Gastroesophageal sphincter (tissue), 4 donors: Measurements from ENCODE around the gene GEMIN7. TPM values are rescaled to one million over a fixed set of nuclear protein-coding genes. Genes with fewer than 3 reads are reported as not detected.

Experiments used
- ATAC-seq: fragments of 150-250 bp; one replicate; pipeline ENCODE4 v1.9.1; 2016; ENCODE audit warnings: mild to moderate bottlenecking, moderate library complexity
- H3K27ac ChIP-seq, 4 donors: fragments of 200-600 bp; sonication (generic) in 3 of 4; 1 replicate in 3 of 4; 2 replicates in 1 of 4; pipeline ENCODE4 v1.5.1; 2016 to 2019
- H3K27me3 ChIP-seq: fragments of 200-600 bp; sonication (generic); one replicate; pipeline ENCODE4 v1.5.1; 2019
- H3K36me3 ChIP-seq, 2 donors: fragments of 200-600 bp; sonication (generic); one replicate each; pipeline ENCODE4 v1.5.1; 2019; ENCODE audit warnings: control low read depth in 1 of 2
- H3K4me1 ChIP-seq, 3 donors: fragments of 200-600 bp; sonication (generic); 1 replicate in 2 of 3; 2 replicates in 1 of 3; pipeline ENCODE4 v1.5.1; 2016 to 2019; ENCODE audit warnings: control low read depth in 2 of 3
- H3K4me3 ChIP-seq, 2 donors: fragments of 200-600 bp; sonication (generic); one replicate each; pipeline ENCODE4 v1.5.1; 2019; ENCODE audit warnings: mild to moderate bottlenecking in 1 of 2, moderate library complexity in 1 of 2
- H3K9me3 ChIP-seq, 3 donors: fragments of 200-600 bp; sonication (generic); one replicate each; pipeline ENCODE4 v1.5.1; 2017 to 2019; ENCODE audit warnings: control low read depth in 2 of 3
- CTCF ChIP-seq, 4 experiments: fragments of 200-600 bp in 2 of 4; fragments of 450-650 bp in 2 of 4; sonication (generic) in 1 of 4; IDR thresholded peaks; one replicate each; pipeline ENCODE4 v1.5.1; 2017 to 2019; ENCODE audit warnings: antibody characterized with exemption in 4 of 4, mild to moderate bottlenecking in 2 of 4, moderate library complexity in 2 of 4
- EP300 ChIP-seq: sonication (generic); formaldehyde crosslinking; IDR thresholded peaks from one replicate; pipeline ENCODE4 v1.6.1; 2017; ENCODE audit warnings: antibody characterized with exemption, mild to moderate bottlenecking
- POLR2A ChIP-seq, 2 donors: fragments of 450-650 bp; IDR thresholded peaks; one replicate each; pipeline ENCODE4 v1.6.1; 2017; ENCODE audit warnings: antibody characterized with exemption in 2 of 2, mild to moderate bottlenecking in 2 of 2, moderate library complexity in 1 of 2
- POLR2AphosphoS5 ChIP-seq: sonication (generic); formaldehyde crosslinking; IDR thresholded peaks from one replicate; pipeline ENCODE4 v1.6.1; 2017; ENCODE audit warnings: antibody characterized with exemption
- WGBS, 2 donors: methylation state at CpG; one replicate each; pipeline ENCODE4 v1.1.5; 2018; ENCODE audit warnings: low coverage in 1 of 2; 5-methylcytosine and 5-hydroxymethylcytosine counted together
- total RNA-seq, 4 donors: library from RNA; depleted of rRNA; stranded (reverse); fragments of >200 nt; gene quantifications; one replicate each; pipeline ENCODE4 v1.1.0, GENCODE V29; 2016

GEMIN7 gene
- total RNA-seq, 4 donors from 2014 or later = 6.4 to 17.6 (median 14.8) TPM

GRCh38 chr19:45059258-45059965, 19.6 kb upstream of the GEMIN7 start:
- TF ChIP-seq EP300 (no peak), CTCF (IDR thresholded peaks at IDR 0.05) (peak in 3 of 4 experiments; percentile 68 to 81 (median 73)), POLR2AphosphoS5 (no peak)
- 55 to 85% methylated on average over 3 to 5 of the region's 16 CpGs for WGBS, 2 donors
- Histone ChIP-seq H3K36me3 (peaks cover 0 to 99% of the 10 kb centered on the region in 2 donors), H3K27me3 (no peaks in the 10 kb centered on the region), H3K4me1 (peaks cover 0 to 5% (median 0%) of the 10 kb centered on the region in 3 donors), H3K4me3 (no peak overlapping the region), H3K27ac (no peak overlapping the region), H3K9me3 (no peaks in the 10 kb centered on the region)
- peak; percentile 48 for ATAC-seq

GRCh38 chr19:45061965-45062364, 17.1 kb upstream of the GEMIN7 start:
- Histone ChIP-seq H3K27ac (no peak overlapping the region), H3K4me3 (no peak overlapping the region), H3K4me1 (peaks cover 0 to 5% (median 0%) of the 10 kb centered on the region in 3 donors), H3K36me3 (peaks cover 0 to 99% of the 10 kb centered on the region in 2 donors), H3K9me3 (no peaks in the 10 kb centered on the region), H3K27me3 (no peaks in the 10 kb centered on the region)
- ATAC-seq = no peak
- no CpG with 5 or more reads among the region's 4 CpGs for WGBS, 2 donors
- TF ChIP-seq POLR2A (IDR thresholded peaks at IDR 0.05) (no peak), CTCF (IDR thresholded peaks at IDR 0.05) (no peak), POLR2AphosphoS5 (no peak), EP300 (no peak)

- Histone ChIP-seq H3K36me3 (peaks cover 0 to 99% of the 10 kb centered on the region in 2 donors), H3K4me1 (peaks cover 0 to 4% (median 0%) of the 10 kb centered on the region in 3 donors), H3K27ac (no peak overlapping the region), H3K27me3 (no peaks in the 10 kb centered on the region), H3K9me3 (no peaks in the 10 kb centered on the region), H3K4me3 (no peak overlapping the region)
- 94 to 100% methylated on average over 1 to 26 of the region's 85 CpGs for WGBS, 2 donors
- TF ChIP-seq CTCF (IDR thresholded peaks at IDR 0.05) = no peak
- TF ChIP-seq EP300 = no peak
- no peak for TF ChIP-seq POLR2AphosphoS5
- no peak for TF ChIP-seq POLR2A (IDR thresholded peaks at IDR 0.05)
- no peak for ATAC-seq
Observed at GRCh38 chr19:45063851-45064801, 14.9 kb upstream of the GEMIN7 start.

GRCh38 chr19:45066921-45067661, 12.0 kb upstream of the GEMIN7 start:
- no peaks in the 10 kb centered on the region for H3K4me1 ChIP-seq
- no peak for ATAC-seq
- H3K4me3 ChIP-seq = no peak overlapping the region
- WGBS, 2 donors = 80% methylated on average over 8 of the region's 38 CpGs; no CpG with 5 or more reads in 1 of the 2 donors
- H3K27ac ChIP-seq = no peak overlapping the region
- H3K36me3 ChIP-seq = peaks cover 0 to 99% of the 10 kb centered on the region in 2 donors
- no peaks in the 10 kb centered on the region for H3K9me3 ChIP-seq
- TF ChIP-seq CTCF (IDR thresholded peaks at IDR 0.05) (no peak), EP300 (no peak), POLR2AphosphoS5 (no peak), POLR2A (IDR thresholded peaks at IDR 0.05) (no peak)
- no peaks in the 10 kb centered on the region for H3K27me3 ChIP-seq
